ENCODE measurements around the gene SLC10A7. TPM values are rescaled to one million over a fixed set of nuclear protein-coding genes. Genes with fewer than 3 reads are reported as not detected.

The SLC10A7 gene
- total RNA-seq, 1 experiment from 2014 or later: 3.9 TPM

DNA sequence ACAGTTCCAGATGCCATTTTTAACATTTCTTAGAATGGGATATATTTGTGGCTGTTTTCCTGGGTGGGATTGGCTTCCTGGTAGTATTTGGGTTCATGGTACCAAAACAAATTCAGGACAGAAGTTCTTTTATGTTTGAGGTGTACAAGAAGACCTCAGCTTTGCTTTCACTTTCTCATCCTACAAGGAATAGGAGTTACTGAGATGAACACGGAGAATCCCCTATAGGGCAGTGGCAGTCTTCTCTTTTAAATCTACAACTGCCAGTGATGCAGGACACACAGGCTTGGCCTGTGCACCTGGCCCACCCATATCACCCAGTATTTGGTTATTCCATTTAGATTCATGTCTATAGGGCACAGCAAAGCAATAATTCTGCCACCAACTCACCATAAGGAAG lies 35.2 kb downstream of the SLC10A7 start:
- H3K79me2 ChIP-seq (ENCODE audit: insufficient read depth, low read length): no peaks in the 10 kb centered on the region
- Mint-ChIP-seq H3K27me3 (ENCODE audit: low read depth) (no peaks in the 10 kb centered on the region), H3K9me3 (peaks cover 7 to 10% of the 10 kb centered on the region in 2 experiments; a peak in 3 of 5 replicates), H3K4me1 (peaks cover 0 to 4% of the 10 kb centered on the region in 2 experiments; a peak in 1 of 4 replicates), H3K36me3 (ENCODE audit: insufficient read depth in 1 of 3, low read depth in 3 of 3) (peaks cover 0 to 5% (median 2%) of the 10 kb centered on the region in 3 experiments; a peak in 3 of 7 replicates), H3K4me3 (no peak overlapping the region), H3K27ac (no peak overlapping the region)
- H2BK15ac ChIP-seq (ENCODE audit: low read depth, low read length): no peak overlapping the region
- no peak overlapping the region for H2BK5ac ChIP-seq (ENCODE audit: insufficient read length, low read length)
- no peaks in the 10 kb centered on the region for H4K20me1 ChIP-seq (ENCODE audit: control insufficient read depth, insufficient read depth, insufficient read length)
- no peak overlapping the region for H3K23ac ChIP-seq (ENCODE audit: insufficient read length, low read depth, low read length)
- no peak overlapping the region for H4K91ac ChIP-seq (ENCODE audit: insufficient read length, low read depth, low read length)
- H3K9ac ChIP-seq (ENCODE audit: extremely low read depth, insufficient read length, low read length): no peak overlapping the region
- no peaks in the 10 kb centered on the region for H3K23me2 ChIP-seq (ENCODE audit: insufficient read length, low read depth, low read length, poor library complexity, severe bottlenecking)
- no peak overlapping the region for H3K14ac ChIP-seq (ENCODE audit: insufficient read depth, low read length)
- no peak overlapping the region for H4K8ac ChIP-seq (replicated peaks; ENCODE audit: insufficient read length, low read depth, low read length)
- no peak overlapping the region for H4K5ac ChIP-seq (ENCODE audit: insufficient read length, low read depth, low read length)
- H3T11ph ChIP-seq (ENCODE audit: low read length): no peak overlapping the region
- H3K4me2 ChIP-seq (ENCODE audit: insufficient read depth, insufficient read length, low read length): no peak overlapping the region
- no peak for DNase-seq
- H2BK120ac ChIP-seq (ENCODE audit: low read depth, low read length, poor library complexity, severe bottlenecking): no peak overlapping the region
- WGBS (ENCODE audit: extremely low coverage, insufficient read length, low lambda C conversion rate): no CpG with 5 or more reads among the region's 1 CpG
- no peaks in the 10 kb centered on the region for H3K79me1 ChIP-seq (ENCODE audit: insufficient read depth, low read depth, low read length, poor library complexity, severe bottlenecking)
- TF ChIP-seq, protein P1, sequence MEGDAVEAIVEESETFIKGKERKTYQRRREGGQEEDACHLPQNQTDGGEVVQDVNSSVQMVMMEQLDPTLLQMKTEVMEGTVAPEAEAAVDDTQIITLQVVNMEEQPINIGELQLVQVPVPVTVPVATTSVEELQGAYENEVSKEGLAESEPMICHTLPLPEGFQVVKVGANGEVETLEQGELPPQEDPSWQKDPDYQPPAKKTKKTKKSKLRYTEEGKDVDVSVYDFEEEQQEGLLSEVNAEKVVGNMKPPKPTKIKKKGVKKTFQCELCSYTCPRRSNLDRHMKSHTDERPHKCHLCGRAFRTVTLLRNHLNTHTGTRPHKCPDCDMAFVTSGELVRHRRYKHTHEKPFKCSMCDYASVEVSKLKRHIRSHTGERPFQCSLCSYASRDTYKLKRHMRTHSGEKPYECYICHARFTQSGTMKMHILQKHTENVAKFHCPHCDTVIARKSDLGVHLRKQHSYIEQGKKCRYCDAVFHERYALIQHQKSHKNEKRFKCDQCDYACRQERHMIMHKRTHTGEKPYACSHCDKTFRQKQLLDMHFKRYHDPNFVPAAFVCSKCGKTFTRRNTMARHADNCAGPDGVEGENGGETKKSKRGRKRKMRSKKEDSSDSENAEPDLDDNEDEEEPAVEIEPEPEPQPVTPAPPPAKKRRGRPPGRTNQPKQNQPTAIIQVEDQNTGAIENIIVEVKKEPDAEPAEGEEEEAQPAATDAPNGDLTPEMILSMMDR (conservative IDR thresholded peaks at IDR 0.05): no peak
- H3K4ac ChIP-seq (ENCODE audit: low read depth, low read length): no peak overlapping the region
- H3K18ac ChIP-seq (ENCODE audit: insufficient read length, low read depth, low read length): no peak overlapping the region
- no peak overlapping the region for H2AK5ac ChIP-seq (ENCODE audit: insufficient read length, low read length)
- H2BK12ac ChIP-seq (ENCODE audit: insufficient read length, low read depth, low read length): no peak overlapping the region
- no peak overlapping the region for H2AFZ ChIP-seq (ENCODE audit: low read length)
- H3K27ac ChIP-seq (ENCODE audit: insufficient read length, low read depth, low read length): no peak overlapping the region
- H2BK20ac ChIP-seq (ENCODE audit: low read depth, low read length, poor library complexity, severe bottlenecking): no peak overlapping the region
- H3K56ac ChIP-seq (ENCODE audit: insufficient read length, low read depth, low read length): no peak overlapping the region
- H3K4me1 ChIP-seq (ENCODE audit: insufficient read depth, low read length): no peaks in the 10 kb centered on the region
- H3K27me3 ChIP-seq (ENCODE audit: insufficient read depth, low read length): no peaks in the 10 kb centered on the region
- no peaks in the 10 kb centered on the region for H3K9me3 ChIP-seq (ENCODE audit: control insufficient read depth, low read depth, low read length)
